NCI-H1930 (cell line): Measurements from ENCODE around the gene PDLIM7.

Experiments used
- DNase-seq, 2 experiments: peaks; one replicate each; lab custom pipeline; 2025; lab: John Stamatoyannopoulos, UW

The PDLIM7 gene

DNA sequence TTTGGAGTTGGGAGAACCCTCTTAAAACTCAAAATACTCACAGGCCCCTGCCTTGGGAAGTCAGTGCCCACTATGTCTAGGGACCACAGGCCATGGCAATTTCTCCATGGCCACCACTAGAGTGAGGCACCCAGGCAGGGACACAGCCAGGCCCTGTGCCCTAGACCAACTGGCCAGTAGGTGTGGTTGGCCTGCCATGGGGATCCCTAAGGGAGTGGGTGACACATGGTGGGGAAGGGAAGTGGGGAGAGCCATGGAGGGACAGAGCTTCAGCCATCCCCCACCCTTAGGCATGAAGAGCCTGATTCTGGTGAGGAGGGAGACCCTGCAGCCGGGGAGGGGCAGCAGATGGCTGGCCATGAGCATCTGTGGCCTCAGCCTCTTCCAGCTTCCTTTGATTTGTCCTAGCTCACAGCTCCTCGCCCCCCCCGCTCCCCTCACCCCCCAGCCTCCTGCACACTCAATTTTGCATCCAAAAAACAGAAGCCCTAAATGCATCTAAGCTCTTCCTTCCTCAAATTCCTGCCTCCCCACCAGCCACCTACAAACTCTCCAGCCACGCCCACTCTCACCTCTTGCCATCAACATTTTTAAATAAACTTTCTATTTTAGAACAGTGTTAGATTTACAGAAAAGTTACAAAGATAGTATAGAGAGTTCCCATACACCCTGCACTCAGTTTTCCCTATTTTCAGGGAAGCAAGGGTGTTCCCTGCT, 22.4 kb downstream of the PDLIM7 start:
- no peak for DNase-seq

GRCh38 chr5:177474002-177474476, 23.4 kb downstream of the PDLIM7 start:
- DNase-seq = no peak

DNA sequence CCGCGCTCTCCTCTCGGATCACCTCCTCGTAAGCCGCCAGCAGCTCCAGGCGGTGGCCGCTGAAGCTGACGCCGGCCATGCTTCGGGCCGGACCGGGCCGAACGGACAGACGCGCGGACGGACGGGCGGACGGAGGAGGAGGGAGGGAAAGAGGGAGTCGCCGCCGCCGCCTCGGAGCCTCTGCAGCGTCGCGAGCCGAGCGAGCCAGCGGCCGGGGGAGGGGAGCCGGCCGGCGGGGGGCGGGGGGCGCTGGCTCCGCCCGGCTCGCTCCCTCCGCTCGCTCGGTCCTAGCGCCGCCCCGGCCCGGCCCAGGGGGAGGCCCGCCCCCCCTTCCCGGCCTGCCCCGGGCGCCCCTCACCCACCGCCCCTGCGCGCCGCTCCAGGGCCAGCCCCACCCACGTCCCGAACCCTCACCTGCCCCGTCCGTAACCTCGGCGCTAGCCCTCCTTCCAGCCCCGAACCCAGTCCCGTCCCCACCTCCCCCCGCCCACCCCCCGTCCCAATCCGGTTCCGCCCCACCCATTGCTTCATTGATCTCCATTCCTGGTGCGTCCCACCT, 23.9 kb downstream of the PDLIM7 start, which contains the start of gene DBN1:
Gene DBN1, minus strand, starts transcription at position 192 of the 559 bp plus-strand sequence. Its CDS starts 113 bp downstream, at position 79.
- peak in 1 of 2 experiments; percentile 37 for DNase-seq

GRCh38 chr5:177472460-177473442, 24.7 kb downstream of the PDLIM7 start:
- DNase-seq = no peak

DNA sequence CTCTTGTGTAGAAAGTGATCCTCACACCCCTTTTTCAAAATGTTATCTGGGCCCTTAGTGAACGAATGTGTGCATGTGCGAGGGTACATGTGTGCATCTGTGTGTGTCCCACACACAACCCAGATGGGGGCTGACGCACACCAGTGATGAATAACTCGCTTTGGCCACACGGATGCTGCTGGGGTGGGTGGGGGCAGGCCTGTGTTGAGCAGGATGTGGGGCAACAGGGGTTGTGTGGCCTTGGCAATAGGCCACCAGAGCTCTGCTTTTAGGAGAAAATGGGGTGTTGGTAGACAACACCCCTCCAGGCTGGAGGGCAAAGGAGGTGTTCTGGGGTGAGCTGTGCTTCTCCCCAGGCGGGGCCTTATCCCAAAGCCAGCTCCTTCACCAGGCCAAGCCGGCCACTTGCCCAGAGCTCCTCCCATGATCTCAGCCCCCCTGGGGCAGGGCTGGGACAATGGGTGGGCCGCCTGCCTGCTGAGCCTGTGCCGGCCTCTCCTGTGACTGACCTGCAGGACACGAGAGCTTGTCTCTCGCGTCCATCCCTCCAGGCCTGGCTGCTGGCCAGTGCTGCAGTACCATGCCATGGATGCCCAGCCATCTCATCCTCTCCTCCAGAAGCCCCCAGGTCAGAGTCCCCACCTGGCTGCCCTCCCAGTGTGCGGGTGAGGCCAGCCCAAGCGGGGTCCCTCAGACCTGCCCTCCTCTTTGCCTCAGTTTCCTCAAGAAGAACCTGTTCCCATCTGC, 25.6 kb downstream of the PDLIM7 start:
- DNase-seq = no peak

DNA sequence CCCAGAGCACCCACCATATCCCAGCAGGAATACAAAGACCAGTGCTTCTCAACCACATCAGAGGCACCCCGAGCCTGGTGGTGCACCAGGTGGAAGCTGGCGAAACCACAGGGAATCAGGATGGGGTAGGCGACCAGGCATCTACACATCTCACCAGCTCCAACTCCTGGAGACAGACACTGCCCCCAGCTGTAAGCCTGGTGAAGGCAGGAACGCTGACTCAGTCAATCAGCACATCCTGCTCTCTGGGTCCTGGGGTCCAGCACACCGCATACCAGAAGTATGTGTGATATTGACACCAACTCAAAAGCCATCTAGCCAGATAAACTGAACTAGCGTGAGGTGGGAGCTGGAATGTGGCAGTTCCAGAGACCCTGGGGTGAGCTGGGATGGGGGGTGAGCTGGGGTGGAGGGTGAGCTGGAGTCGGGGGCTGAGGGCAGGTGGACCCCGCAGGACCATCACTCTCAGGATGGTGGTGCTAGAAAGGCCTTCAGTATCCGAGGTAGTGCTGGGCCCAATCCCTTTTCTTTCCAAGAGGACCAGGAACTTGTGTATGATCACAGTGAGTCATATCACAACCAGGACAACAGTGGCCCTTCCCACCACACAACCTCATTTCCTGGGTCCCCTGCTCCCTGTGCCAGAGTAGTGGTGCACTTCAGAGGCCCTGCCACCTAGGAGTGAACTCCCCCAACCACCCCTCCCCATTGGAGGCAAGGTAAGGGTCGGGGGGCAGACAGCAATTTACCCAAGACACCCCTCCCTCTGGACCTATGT, 26.5 kb downstream of the PDLIM7 start:
- DNase-seq = no peak

GRCh38 chr5:177469750-177470525, 27.5 kb downstream of the PDLIM7 start:
- DNase-seq = no peak

GRCh38 chr5:177468685-177469628, 28.4 kb downstream of the PDLIM7 start:
- no peak for DNase-seq

DNA sequence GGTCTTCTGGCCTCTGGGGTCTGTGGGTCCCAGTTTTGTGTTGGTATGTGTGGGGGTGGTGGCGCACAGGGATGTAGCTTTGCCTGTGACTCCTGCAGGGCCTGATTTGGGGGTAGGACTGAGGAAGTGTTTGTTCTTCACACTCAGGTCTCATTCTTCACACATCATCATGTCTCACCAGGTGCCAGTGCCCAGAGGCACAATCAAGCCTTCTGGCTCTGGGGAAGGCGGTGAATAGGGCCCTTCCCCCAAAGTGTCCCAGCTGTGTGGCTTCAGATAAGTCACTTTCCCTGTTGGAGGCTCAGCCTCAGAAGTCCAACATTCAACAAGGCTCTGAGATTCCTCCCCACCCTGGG, 29.1 kb downstream of the PDLIM7 start:
- no peak for DNase-seq

DNA sequence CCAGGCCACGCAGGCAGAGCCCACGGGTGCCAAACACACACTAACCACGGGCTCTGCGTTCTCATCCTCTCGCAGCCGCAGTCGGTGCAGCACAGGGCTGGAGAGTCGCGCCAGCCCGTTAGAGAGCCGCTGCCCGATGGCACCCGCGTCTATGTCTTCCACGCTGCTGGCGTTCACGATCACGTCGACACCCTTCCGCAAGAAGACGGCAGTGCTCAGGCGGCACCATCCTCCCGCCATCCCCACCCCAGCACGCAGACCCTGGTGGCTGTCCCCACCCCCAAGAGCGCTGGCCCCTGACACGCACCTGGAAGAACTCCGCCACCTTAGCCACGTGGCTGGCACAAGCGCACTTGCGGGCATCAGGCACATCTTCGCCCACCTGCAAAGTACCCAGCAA, 30.0 kb downstream of the PDLIM7 start:
- DNase-seq = no peak

- DNase-seq = no peak
These were observed 30.5 kb downstream of the PDLIM7 start for GRCh38 chr5:177466861-177467260.

- DNase-seq = no peak
These were observed 32.4 kb downstream of the PDLIM7 start for GRCh38 chr5:177465044-177465443.

DNA sequence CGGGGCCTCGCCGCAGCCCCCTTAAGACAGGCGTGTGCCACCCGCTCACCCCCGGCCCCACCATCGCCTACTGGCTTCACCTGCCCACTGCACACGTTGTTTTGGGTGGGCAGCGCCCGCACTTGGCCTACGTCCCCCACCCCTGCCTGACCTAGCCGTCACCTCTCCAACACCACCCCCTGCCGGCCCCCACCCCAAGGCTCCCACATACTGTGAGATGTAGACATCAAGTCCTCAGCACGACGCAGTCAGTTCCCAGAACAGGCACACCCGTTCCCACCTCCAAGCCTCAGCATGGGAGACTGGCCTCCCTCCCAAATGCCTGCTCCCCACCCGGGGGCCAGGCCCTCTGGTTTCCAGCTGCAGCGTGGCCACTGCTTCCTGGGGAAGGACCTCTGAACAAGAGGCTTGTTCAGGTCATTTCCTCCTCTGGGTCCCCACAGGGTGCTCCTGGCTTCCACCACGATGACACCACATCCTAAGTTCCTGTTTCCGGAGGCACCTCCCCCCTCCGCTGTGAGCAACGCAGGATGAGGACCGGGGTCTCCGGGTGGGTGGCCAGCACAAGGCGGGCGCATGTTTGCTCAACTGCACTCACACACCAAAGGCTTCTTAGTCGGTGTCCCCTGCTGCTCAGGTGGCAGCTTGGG, 35.3 kb downstream of the PDLIM7 start:
- no peak for DNase-seq

GRCh38 chr5:177459819-177460628, 37.4 kb downstream of the PDLIM7 start:
- DNase-seq = no peak

DNA sequence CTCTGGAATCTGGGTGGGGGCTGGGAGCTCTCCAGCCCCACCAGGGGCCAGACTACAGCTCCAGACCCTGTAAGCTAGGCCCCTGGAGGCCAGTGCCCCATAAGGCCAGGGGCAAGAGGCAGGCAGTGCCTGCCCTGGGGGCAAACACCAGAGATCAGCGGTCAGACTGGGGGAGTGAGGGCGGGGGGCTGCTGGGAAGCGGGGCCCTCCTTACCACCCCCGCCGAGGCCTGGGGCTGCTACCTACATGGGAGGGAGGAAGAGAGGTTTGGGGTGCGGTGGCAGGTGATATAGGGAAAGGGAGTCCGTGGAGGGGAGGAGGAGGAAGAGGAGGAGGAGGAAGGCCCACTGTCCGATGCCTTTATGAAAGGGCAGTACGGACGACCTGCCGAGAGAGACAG, 38.0 kb downstream of the PDLIM7 start:
- no peak for DNase-seq

GRCh38 chr5:177458912-177459350, 38.5 kb downstream of the PDLIM7 start:
- no peak for DNase-seq

GRCh38 chr5:177457852-177458681, 39.3 kb downstream of the PDLIM7 start:
- no peak for DNase-seq
